T-helper 1 cell (primary cell): Measurements from ENCODE around the gene FER1L5.

Experiments
- DNase-seq, 5 donors: peaks; one replicate each; pipeline ENCODE4 v3.0.0-alpha.2; 2012 to 2020

FER1L5 gene

GRCh38 chr2:96681540-96681939 is 39.0 kb downstream of the FER1L5 start:
- no peak for DNase-seq

GRCh38 chr2:96683307-96683706 is 40.7 kb downstream of the FER1L5 start:
- no peak for DNase-seq

GRCh38 chr2:96683972-96684820 is 41.6 kb downstream of the FER1L5 start:
- DNase-seq: no peak

- DNase-seq: no peak
Observed at GRCh38 chr2:96684883-96685576, 42.5 kb downstream of the FER1L5 start.

- DNase-seq: no peak
Observed at GRCh38 chr2:96685577-96686459, 43.3 kb downstream of the FER1L5 start.

GRCh38 chr2:96687266-96687665 is 44.7 kb downstream of the FER1L5 start:
- no peak for DNase-seq

GRCh38 chr2:96687711-96688640 is 45.4 kb downstream of the FER1L5 start:
- no peak for DNase-seq

GRCh38 chr2:96688649-96689430 is 46.3 kb downstream of the FER1L5 start:
- DNase-seq: no peak

GRCh38 chr2:96689431-96689991 is 46.9 kb downstream of the FER1L5 start:
- DNase-seq: no peak

- DNase-seq: no peak
Observed at GRCh38 chr2:96690306-96691021, 47.9 kb downstream of the FER1L5 start.

- DNase-seq: no peak
Observed at GRCh38 chr2:96691022-96691612, 48.6 kb downstream of the FER1L5 start.

GRCh38 chr2:96692094-96692971 is 49.8 kb downstream of the FER1L5 start:
- DNase-seq: no peak

GRCh38 chr2:96693286-96694200 is 51.0 kb downstream of the FER1L5 start:
- no peak for DNase-seq

- no peak for DNase-seq
Observed at GRCh38 chr2:96694279-96694678, 51.7 kb downstream of the FER1L5 start.

- no peak for DNase-seq
Observed at GRCh38 chr2:96694816-96695455, 52.4 kb downstream of the FER1L5 start.

- no peak for DNase-seq
Observed at GRCh38 chr2:96695602-96696001, 53.0 kb downstream of the FER1L5 start.

- DNase-seq: no peak
Observed at GRCh38 chr2:96697476-96697875, 54.9 kb downstream of the FER1L5 start.
